NCI-H526 (cell line): ENCODE data around the gene MARS2.
"Not testable (repeated sequence)": the region's sequence is repeated elsewhere in the genome, so short reads cannot be mapped to it uniquely, and the experiment has no call there.

ENCODE experiments used
- DNase-seq, 2 experiments: peaks; one replicate each; lab custom pipeline; 2025; lab: John Stamatoyannopoulos, UW

The MARS2 gene

DNA sequence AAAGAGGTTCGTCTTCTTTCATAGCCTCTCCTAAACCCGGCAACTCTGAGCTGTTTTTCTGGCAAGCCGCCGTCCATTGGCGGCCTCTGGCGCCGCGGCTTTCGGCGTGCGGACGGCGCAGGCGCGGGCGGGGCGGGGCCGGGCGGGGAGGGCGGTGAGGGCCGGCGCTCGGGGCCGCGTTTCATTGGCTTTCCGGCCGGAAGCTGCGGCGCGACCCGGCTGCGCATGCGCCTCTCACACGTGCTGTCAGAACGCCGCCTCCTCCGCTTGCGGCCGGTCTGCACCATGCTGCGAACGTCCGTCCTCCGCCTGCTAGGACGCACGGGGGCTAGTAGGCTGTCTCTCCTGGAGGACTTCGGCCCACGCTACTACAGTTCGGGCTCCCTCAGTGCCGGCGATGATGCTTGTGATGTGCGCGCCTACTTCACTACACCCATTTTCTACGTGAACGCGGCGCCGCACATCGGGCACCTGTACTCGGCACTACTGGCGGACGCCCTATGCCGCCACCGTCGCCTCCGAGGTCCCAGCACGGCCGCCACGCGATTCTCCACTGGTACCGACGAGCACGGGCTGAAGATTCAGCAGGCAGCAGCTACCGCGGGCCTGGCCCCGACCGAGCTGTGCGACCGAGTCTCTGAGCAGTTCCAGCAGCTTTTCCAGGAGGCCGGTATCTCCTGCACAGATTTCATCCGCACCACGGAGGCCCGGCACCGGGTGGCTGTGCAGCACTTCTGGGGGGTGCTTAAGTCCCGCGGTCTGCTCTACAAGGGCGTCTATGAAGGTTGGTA is at the start of gene MARS2:
Gene MARS2, plus strand, starts transcription at position 249 of the 791 bp plus-strand sequence. Its CDS starts 37 bp downstream, at position 286.
- DNase-seq = peak; percentile 77 to 96

GRCh38 chr2:197657562-197657961 is 47.6 kb upstream of the MARS2 start:
- no peak for DNase-seq

DNA sequence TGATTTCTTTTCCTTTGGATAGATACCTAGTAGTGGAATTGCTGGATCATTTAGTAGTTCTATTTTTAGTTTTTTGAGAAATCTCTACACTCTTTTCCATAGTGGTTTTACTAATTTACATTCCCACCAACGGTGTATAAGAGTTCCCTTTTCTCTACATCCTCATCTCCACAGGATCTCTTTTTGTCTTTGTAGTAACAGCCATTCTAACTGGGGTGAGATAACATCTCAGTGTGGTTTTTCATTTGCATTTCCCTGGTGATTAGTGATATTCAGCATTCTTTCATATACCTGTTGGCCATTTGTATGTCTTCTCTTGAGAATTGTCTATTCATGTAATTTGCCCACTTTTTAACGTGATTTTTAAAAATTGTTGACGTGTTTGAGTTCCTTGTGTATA is 43.5 kb upstream of the MARS2 start:
- DNase-seq = peak; percentile 80 to 85

- no peak for DNase-seq
Measured at GRCh38 chr2:197666277-197666676, 38.9 kb upstream of the MARS2 start.

DNA sequence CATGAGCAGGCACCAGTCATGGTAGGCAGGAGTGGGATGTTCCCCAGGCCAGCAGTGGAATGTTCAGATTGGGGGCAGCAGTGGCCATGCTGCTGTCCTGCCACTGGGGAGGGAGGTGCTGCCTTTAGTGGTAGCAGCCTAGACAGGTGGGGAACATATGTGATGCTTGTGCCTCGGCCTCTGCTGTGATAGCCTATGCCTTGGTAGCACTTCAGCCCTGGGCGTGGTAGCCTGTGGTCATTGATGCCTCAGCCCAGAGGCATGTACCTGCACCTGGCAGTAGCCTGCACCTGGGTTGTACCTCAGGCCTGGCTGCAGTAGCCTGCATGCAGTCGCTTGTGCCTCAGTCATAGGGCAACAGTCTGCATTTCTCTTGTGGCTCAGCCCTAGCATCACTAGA is 36.9 kb upstream of the MARS2 start:
- no peak for DNase-seq

DNA sequence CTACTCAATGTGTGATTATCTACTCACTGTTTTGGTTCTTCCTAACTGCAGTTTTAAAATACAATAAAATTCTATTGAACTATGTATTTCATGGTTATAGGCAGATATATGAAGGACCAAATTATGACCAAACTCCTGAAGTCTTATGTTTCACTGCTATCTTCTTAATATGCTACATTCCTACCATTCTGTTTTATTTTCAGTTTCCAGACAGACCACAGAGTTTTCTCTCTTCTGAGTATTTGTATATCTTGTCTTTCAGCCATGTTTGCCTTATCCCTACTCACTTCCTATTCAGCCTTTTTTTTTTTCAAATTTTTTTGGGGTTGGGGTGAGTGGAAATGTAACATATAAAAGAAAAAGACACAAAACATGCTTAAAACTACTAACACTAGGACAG is 36.1 kb upstream of the MARS2 start:
- DNase-seq = no peak

- no peak for DNase-seq
Measured at GRCh38 chr2:197672371-197672893, 32.7 kb upstream of the MARS2 start.

GRCh38 chr2:197673106-197673505 is 32.1 kb upstream of the MARS2 start:
- DNase-seq = no peak

- no peak for DNase-seq
Measured at GRCh38 chr2:197673606-197674005, 31.6 kb upstream of the MARS2 start.

- no peak for DNase-seq
Measured at GRCh38 chr2:197674060-197674459, 31.1 kb upstream of the MARS2 start.

GRCh38 chr2:197674591-197674990 is 30.6 kb upstream of the MARS2 start:
- DNase-seq = no peak

DNA sequence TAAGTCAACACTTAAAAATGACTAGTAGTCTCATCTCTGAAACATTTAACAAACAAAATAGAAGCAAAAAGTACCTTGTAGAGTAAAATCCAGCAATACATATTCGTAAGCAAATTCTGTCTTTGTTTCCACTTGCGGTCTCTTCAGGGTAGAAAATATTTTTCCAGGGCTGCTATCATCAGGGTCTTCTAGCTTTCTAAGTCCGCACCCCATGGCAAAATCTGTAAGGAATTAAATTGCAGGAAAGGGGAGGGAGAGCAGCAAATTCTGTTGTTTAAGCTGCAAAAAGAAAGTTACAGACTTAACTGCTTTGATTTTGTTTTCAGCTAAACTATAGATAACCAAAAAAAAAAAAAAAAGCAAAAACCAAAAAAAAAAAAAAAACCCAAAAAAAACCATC is 29.9 kb upstream of the MARS2 start, which contains the start of gene RFTN2:
Gene RFTN2, minus strand, starts transcription at position 342 of the 400 bp plus-strand sequence. Its CDS starts 129 bp downstream, at position 213.
- no peak for DNase-seq

GRCh38 chr2:197675711-197676188 is 29.4 kb upstream of the MARS2 start:
- DNase-seq = no peak

DNA sequence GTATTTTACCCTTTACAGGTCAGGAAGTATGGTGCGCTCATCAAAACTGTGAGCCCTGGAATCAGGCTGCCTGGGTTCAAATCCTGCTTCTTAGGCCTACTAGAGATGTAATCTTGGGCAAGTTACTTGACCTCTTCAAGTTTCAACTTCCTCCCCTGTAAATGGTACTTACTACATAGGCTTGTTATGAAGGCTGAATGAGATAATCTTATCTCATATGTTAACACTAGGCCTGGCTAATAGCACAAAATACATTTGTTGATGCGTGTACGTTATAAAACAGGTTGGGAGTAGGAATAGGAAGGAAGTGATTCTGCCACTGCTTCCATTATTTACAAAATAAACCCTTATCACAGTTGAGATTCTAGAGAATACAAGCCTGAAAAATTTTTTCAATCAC is 28.1 kb upstream of the MARS2 start:
- no peak for DNase-seq

DNA sequence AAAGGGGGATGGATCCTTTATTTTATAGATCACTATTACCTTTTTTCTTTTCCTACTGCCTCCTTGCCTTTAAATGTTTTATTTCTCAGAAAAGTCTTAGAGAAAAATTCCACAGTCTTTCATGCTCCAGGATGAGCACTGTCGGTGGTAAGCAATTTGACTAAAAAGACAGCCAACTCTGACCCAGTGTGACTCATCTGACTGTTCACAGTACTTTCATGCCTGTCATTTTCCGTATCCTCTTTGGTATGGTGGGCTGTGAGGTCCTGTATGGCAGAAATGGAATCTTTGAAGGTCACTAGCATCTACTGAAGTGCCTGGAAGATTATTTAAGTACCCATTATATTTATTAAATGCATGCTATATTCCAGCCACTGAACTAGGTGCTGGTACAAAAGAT is 27.7 kb upstream of the MARS2 start:
- DNase-seq = no peak

- DNase-seq = not testable (repeated sequence)
Measured at GRCh38 chr2:197695206-197695605, 10.0 kb upstream of the MARS2 start.

DNA sequence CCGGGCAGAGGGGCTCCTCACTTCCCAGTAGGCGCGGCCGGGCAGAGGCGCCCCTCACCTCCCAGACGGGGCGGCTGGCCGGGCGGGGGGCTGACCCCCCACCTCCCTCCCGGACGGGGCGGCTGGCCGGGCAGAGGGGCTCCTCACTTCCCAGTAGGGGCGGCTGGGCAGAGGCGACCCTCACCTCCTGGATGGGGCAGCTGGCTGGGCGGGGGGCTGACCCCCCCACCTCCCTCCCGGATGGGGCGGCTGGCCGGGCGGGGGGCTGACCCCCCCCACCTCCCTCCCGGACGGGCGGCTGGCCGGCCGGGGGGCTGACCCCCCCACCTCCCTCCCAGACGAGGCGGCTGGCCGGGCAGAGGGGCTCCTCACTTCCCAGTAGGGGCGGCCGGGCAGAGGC is 9.2 kb upstream of the MARS2 start:
- not testable (repeated sequence) for DNase-seq

- not testable (repeated sequence) for DNase-seq
Measured at GRCh38 chr2:197696571-197696970, 8.6 kb upstream of the MARS2 start.

GRCh38 chr2:197699724-197700123 is 5.4 kb upstream of the MARS2 start:
- DNase-seq = not testable (repeated sequence)

DNA sequence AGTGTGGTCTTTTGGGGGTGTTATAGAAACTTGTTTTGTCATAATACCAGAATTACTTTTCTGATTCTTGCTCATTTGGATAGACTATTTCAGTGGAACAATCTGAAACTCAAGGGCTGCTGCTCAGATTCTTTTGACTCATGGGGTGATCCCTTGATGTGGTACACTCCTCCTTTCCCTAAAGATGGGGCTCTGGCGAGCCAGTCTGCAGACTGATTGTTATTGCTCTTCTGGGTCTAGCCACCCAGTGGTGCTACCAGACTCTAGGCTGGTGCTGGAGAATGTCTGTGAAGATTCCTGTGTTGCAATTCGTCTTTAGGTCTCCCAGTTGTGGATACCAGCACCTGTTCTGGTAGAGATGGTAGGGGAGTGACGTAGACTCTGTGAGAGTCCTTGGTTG is 4.2 kb upstream of the MARS2 start:
- no peak for DNase-seq

DNA sequence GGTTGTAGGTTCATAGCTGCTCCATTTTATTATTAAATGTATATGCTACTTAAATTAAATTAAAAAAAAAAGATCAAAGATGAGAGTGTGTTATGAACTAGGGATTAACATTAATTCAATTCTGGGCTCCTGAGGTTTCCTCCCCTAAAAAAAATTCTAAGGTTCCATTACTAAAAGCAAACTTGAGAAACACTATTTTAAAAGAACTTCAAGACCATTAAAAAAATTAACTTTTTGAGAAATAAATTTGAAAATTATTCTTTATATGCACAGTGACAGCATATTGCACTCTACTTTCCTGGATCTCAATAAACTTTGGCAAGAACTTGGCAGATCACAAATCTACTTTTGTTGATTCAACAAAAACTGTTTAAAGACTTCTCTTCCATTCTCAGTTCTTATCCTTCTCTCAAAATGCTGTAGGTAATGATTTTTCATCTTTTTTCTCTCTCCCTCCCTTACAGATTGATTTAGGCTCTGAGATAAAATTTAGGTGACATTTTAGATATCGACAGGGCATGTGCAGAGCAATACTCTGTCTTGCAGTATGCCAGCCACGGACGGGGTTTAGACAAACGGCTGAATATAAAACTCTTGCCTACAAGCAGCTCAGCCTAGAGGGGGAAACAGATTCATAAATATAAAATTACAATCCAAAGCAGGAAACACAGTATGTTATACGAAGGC is 592 bp upstream of the MARS2 start:
- DNase-seq = peak in 1 of 2 experiments; percentile 45

GRCh38 chr2:197705912-197706838 is 1.0 kb downstream of the MARS2 start:
- DNase-seq = peak in 1 of 2 experiments; percentile 25
